ENCODE measurements around the gene DGKA.

- TF ChIP-seq EZH2 (IDR thresholded peaks at IDR 0.05) (no peak), CTCF (IDR thresholded peaks at IDR 0.05) (no peak)
These were observed 11.1 kb downstream of the DGKA start for GRCh38 chr12:55942055-55942454.
